EL (cell line): Measurements from ENCODE around the gene IGF2BP2.

Experiments
- DNase-seq: peaks from one replicate; pipeline ENCODE4 v3.0.0-alpha.2; 2016

IGF2BP2 gene

DNA sequence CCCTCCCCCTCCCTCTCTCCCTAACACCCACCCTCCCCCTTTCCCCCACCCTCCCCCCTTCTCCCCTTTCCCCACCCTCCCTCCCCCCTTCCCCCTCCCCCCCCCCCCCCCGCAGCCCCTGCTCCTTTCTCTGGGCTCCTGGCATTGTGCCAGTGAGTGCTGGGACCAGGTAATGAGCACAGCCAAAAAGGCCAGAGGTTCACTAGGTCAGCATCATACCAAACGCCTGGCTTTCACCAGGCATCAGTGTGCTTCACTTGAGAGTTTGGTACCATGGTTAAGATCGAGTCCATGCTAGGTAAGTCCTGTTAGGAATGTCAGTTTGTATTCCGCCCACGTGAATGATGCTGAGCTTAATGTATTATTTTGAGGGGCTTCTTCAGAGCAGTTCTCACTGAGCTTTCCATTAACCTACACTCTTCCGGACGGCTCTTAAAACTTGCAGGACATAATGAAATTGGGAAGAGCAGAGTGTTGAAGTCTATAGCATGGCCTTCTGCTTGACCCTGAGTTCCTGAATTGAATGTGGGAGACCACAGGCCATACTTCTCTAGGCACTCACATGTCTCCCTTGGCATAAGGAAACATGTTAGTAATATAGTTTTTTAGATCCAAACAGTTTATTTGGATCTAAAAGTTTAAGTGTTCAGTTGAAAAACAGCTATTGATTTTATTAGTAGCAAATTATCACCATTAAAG lies 193.2 kb downstream of the IGF2BP2 start:
- DNase-seq, result no peak

GRCh38 chr3:185631108-185631507 lies 193.7 kb downstream of the IGF2BP2 start:
- no peak for DNase-seq

DNA sequence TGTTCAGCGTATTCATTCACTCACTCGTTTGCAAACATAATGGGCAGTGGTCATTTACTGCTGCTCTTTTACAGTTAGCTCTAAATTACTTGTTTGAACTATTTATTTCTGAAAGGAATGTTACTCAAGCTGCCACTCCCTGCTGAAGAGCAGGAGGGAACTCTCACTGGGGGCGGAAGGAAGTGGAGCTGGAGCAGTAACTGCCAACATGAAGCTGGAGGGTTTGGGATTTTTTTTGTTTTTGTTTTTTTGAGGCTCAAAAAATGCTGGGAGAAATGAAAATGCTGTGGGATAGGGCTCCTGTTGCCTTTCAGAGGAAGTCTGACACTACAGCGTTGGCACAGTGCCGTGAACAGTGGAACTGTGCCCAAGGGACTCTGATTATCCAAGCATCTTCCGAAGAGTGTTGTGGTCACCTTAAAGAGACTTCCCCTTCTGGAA lies 194.6 kb downstream of the IGF2BP2 start:
- DNase-seq, result peak; percentile 46

GRCh38 chr3:185629554-185630181 lies 195.2 kb downstream of the IGF2BP2 start:
- DNase-seq, result no peak

DNA sequence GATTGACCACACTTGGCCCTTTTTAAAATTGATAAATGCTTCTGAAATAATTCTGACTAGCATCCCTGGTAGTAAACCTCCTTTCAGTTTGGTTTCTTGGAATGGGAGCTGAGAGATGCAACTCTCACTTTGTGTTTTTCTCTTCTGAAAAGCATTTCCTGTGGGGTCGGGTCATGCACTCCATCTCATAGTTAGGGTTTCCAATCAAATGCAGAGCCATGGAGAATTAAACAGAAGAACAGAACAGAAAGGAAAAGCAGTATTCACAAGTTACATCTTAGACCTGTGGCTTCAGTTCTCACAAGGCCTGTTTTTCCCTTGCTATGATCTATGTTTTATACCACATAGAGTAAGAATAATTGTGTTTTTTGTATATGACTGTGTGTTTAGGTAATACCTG lies 199.1 kb downstream of the IGF2BP2 start:
- DNase-seq, result no peak

DNA sequence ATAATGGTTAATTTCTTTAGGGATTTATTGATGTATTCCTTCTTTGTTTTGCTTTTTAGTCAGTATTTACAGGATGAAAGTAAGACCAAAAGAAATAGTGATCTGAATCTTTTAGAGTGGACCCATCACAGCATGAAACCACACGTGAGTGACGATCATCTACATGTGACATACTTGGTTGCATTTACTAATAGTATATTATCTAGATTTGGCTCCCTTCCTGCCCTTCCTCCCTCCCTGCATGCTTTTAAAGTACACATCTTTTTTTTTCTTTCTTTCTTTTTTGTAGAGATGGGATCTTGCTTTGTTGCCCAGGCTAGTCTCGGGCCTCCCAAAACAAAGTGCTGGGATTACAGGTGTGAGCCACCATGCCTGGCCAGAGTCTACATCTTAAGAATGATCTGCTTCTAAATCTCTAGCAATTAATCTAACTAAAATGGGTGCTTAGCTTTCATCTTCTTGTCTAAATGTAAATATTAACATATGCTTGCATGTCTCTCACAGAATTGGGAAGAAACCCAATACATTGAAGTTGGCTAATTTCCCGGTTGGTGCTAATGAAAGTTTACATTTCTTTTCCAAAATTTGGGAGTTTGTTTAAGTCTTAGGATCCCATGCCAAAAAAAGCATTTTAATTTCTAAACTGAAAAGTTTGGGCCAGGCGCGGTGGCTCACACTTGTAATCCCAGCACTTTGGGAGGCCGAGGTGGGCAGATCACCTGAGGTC lies 200.7 kb downstream of the IGF2BP2 start:
- DNase-seq, result no peak

DNA sequence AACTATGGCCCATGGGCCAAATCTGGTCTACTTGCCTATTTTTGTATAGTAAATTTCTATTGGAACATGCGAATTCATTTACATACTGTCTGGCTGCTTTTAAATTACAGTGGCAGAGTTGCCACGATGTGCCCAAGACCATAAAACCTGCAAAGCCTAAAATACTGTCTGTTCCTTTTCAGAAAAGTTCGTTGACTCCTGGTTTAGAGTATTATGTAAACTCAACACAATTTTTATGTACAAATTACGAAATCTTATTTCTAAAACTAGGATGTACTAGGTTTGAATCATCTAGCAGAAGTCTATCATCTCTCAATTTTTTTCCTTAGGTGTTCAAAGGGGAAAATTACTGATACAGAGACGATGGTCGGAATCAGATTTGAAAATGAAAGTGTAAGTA lies 211.8 kb downstream of the IGF2BP2 start:
- DNase-seq, result no peak

DNA sequence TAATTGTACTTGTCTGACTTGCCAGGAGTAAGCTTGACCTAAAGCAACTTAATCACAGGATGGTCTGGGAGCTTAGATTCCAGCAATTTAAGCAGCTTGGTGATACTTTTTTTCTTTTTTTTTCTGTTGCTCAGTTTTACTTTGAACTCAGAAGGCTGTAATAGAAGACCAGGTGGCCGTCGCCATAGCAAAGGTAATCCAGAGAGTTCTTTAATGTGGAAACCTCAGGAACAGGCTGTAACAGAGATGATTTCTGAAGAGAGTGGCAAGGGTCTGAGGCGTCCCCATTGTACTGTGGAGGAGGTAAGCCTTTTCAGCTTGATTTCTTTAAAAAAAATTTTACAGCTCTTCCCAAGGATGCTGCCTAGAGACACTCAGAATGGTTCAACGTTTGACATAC lies 218.6 kb downstream of the IGF2BP2 start:
- DNase-seq, result no peak

DNA sequence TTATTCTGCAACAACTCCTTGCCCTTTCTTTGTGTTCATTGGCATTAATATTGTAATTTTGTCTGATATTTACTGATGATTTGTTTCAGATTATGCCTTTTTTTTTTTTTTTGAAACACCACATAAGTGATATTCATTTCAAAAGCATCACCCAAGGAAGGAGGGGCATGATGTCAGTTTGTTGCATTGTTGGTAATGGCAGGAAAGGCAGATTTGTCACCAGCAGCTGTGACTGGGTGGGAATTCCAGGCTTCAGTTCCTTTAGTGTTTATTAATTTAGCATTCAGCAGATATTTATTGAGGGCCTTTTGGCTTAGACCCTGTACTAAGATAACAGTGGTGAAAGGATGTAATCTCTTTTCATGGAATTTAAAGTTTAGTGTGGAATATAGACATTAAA lies 219.3 kb downstream of the IGF2BP2 start:
- no peak for DNase-seq

GRCh38 chr3:185595526-185595925 lies 229.3 kb downstream of the IGF2BP2 start:
- DNase-seq, result no peak

GRCh38 chr3:185594073-185594472 lies 230.8 kb downstream of the IGF2BP2 start:
- DNase-seq, result no peak
